ENCODE measurements around the gene RAPGEF4.

DNA sequence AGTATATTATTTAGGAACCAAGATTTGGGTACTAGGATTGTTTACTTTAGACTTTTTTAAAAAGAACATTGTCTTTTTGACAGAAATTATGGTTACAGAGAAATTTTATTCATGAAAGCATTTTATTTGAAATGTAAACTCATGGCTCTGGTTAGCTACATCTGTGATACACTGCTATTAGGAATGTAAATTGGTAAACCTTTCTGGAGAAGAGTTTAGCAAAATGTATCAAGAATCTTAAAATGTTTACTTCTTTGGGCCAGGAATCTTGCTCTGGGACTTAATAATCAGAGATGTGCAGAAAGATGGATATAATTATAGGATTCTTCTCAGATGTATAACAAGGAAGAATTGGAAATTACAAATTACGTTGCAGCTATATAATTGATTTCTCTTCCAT, 359.7 kb downstream of the RAPGEF4 start:
- TF ChIP-seq, protein P1, sequence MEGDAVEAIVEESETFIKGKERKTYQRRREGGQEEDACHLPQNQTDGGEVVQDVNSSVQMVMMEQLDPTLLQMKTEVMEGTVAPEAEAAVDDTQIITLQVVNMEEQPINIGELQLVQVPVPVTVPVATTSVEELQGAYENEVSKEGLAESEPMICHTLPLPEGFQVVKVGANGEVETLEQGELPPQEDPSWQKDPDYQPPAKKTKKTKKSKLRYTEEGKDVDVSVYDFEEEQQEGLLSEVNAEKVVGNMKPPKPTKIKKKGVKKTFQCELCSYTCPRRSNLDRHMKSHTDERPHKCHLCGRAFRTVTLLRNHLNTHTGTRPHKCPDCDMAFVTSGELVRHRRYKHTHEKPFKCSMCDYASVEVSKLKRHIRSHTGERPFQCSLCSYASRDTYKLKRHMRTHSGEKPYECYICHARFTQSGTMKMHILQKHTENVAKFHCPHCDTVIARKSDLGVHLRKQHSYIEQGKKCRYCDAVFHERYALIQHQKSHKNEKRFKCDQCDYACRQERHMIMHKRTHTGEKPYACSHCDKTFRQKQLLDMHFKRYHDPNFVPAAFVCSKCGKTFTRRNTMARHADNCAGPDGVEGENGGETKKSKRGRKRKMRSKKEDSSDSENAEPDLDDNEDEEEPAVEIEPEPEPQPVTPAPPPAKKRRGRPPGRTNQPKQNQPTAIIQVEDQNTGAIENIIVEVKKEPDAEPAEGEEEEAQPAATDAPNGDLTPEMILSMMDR (IDR thresholded peaks at IDR 0.05): no peak
- no peak for TF ChIP-seq POLR2A (IDR thresholded peaks at IDR 0.05)

Data from tibial nerve (tissue), 3 donors.